ENCODE results near the gene PLEKHH3.

PLEKHH3 gene

DNA sequence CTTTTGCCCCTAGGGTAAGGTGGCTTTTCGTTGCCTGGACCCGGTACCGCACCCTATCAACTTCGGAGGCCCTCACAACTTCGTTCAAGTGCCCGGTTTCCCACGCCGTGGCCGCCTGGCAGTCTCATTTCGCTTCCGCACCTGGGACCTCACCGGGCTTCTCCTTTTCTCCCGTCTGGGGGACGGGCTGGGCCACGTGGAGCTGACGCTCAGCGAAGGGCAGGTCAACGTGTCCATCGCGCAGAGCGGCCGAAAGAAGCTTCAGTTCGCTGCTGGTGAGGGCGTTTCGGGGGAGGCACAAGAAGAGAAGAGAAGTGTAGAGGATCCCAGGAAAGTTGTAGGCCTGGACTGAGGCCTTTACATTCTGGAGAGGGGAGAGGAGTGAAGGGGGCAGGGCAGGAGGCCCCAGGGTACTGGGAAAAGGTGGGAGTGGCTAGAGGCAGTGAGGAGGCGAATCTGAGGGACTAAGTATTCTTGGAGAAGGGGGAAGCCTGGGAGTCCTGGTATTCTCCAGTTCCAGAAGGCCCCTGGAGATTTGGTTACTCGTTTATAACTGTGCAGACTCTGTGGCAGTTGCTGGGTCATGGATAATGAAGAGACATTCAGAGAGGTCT lies 11.0 kb upstream of the PLEKHH3 start:
- H3K4me3 ChIP-seq (replicated peaks; ENCODE audit: low read depth, low read length), result no peak overlapping the region

DNA sequence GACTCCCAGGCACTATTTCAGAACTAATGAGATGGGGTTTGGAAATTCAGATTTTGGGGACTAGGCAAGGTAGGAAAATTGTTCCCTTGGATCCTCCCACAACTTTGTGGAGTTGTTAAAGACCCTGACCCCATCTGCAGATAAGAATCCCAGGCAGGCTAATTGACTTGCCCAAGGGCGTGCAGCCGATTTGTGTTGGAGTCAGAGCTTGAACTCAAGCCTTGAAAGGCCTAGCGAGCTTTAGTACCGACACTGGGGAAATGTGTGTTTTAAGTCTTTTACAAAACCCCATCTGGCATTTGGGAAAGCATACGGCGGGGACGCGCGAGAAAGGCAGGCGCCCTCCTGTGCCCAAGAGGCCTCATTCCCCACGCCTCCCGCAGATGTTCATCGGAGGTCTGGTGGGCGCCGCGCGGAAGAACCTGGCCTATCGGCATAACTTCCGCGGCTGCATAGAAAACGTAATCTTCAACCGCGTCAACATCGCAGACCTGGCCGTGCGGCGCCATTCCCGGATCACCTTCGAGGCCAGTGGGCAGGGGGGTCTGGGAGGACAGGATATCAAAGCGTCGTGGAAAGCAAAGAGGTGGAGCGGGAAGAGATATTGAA lies 9.8 kb upstream of the PLEKHH3 start:
- H3K4me3 ChIP-seq (replicated peaks; ENCODE audit: low read depth, low read length), result no peak overlapping the region
- TF ChIP-seq, protein P1, sequence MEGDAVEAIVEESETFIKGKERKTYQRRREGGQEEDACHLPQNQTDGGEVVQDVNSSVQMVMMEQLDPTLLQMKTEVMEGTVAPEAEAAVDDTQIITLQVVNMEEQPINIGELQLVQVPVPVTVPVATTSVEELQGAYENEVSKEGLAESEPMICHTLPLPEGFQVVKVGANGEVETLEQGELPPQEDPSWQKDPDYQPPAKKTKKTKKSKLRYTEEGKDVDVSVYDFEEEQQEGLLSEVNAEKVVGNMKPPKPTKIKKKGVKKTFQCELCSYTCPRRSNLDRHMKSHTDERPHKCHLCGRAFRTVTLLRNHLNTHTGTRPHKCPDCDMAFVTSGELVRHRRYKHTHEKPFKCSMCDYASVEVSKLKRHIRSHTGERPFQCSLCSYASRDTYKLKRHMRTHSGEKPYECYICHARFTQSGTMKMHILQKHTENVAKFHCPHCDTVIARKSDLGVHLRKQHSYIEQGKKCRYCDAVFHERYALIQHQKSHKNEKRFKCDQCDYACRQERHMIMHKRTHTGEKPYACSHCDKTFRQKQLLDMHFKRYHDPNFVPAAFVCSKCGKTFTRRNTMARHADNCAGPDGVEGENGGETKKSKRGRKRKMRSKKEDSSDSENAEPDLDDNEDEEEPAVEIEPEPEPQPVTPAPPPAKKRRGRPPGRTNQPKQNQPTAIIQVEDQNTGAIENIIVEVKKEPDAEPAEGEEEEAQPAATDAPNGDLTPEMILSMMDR (IDR thresholded peaks at IDR 0.05; ENCODE audit: low read length, missing control alignments), result no peak
- no peak for DNase-seq (ENCODE audit: low read depth)

More for the DNA sequence above, 11.0 kb upstream of the PLEKHH3 start:
- TF ChIP-seq, protein P1 (IDR thresholded peaks at IDR 0.05; ENCODE audit: low read length, missing control alignments), result no peak
- no peak for DNase-seq (ENCODE audit: low read depth)

DNA sequence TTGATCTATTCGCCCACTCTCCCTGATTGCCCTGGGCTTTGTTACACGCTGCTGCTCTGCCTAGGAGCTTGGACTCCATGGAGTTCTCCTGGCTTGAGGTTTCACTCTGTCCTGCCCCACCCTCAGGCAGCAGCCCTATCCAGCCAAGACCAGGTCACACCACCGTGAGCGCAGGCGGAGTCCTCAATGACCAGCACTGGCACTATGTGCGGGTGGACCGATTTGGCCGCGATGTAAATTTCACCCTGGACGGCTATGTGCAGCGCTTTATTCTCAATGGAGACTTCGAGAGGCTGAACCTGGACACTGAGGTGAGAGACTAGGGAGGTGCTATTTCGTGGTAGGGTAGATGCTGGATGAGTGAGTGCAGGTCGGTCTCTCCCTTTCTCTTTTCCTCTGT lies 9.0 kb upstream of the PLEKHH3 start:
- no peak for DNase-seq (ENCODE audit: low read depth)
- no peak overlapping the region for H3K4me3 ChIP-seq (replicated peaks; ENCODE audit: low read depth, low read length)
- TF ChIP-seq, protein P1 (IDR thresholded peaks at IDR 0.05; ENCODE audit: low read length, missing control alignments), result no peak

DNA sequence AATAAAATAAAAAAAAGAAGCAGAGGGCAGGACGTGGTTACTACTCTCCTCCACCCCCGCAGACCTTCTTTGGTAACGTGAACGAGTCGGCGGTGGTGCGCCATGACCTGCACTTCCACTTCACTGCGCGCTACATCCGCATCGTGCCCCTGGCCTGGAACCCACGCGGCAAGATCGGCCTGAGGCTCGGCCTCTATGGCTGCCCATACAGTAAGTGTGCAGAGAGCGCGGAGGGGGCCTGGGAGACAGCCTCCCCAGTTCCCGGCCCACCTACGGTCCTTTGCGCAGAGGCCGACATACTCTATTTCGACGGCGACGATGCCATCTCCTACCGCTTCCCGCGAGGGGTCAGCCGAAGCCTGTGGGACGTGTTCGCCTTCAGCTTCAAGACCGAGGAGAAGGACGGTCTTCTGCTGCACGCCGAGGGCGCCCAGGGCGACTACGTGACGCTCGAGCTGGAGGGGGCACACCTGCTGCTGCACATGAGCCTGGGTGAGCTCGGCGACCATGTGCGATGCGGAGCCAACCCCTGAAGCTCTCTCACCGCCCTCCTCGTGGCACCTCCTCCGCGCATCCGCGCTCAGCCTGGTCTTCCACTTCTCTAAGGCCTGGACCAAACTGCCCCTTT lies 8.2 kb upstream of the PLEKHH3 start:
- TF ChIP-seq, protein P1 (IDR thresholded peaks at IDR 0.05; ENCODE audit: low read length, missing control alignments), result no peak
- H3K4me3 ChIP-seq (replicated peaks; ENCODE audit: low read depth, low read length), result no peak overlapping the region
- no peak for DNase-seq (ENCODE audit: low read depth)

DNA sequence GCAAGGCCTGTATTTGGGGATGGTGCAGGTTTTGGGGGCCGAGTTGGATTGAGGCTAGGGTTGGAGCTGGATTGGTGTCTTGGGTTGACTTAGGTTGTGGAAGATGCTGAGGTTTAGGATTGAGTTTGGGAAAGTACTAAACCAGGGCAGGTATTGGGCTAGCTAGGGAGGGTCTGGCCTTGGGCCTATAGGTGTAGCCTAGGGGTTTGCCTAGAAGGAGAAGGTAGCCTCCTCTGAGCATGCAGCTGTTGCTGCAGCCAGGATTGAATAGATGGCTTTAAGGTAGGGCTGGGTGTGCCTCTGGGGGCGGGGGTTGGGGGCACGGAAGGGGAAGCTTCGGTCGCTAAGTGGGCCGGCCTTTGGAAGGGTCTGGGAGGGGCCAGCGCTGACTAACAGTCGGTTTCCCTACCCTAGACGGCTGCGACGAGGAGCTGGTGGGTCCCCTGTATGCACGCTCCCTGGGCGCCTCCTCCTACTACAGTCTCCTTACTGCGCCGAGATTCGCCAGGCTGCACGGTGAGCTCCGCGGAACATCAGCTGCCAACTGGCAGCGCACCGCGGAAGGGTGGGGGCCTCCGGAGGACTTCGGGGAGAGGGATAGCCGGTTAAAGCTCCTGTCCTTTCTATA lies 6.7 kb upstream of the PLEKHH3 start:
- TF ChIP-seq, protein P1 (IDR thresholded peaks at IDR 0.05; ENCODE audit: low read length, missing control alignments), result no peak
- peak overlapping the region; percentile 74 for H3K4me3 ChIP-seq (replicated peaks; ENCODE audit: low read depth, low read length)
- no peak for DNase-seq (ENCODE audit: low read depth)

DNA sequence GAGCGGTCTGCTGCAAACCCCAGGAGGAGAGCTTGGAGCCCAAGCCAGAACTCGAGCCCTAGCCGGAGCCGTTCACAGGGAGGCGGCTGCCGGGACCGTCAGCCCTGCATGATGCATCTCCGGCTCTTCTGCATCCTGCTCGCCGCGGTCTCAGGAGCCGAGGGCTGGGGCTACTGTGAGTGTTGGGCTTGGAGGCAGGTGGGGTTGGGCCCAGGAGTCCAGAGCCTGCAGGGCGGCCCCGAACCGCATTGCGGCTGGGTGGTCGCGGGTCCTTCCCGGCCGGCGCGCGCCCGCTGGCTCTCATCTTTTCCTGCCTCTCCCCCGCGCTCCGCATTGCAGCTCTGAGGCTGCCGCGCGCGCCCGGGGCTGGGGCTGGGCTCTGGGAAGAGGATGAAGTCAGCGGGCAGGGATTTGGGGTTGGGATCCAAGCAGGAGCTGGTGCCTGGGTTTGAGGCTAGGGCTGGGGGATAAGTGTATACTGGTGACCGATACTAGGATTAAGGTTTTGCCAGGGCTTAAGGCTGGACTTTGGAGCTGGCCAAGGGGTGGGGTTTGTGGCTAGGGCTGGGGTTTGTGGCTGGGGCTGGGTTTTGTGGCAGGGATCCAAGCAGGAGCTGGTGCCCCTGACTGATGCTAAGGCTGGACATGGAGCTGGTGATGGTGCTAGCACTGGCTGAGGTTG lies 6.1 kb upstream of the PLEKHH3 start:
- H3K4me3 ChIP-seq (replicated peaks; ENCODE audit: low read depth, low read length), result peak overlapping the region; percentile 74
- peak; percentile 57 for DNase-seq (ENCODE audit: low read depth)
- TF ChIP-seq, protein P1 (IDR thresholded peaks at IDR 0.05; ENCODE audit: low read length, missing control alignments), result no peak

Data from fibroblast of pulmonary artery (primary cell).